Activated CD4-positive, alpha-beta T cell treated with anti-CD3 and anti-CD28 coated beads, Interleukin-10, Interleukin-2, amounts not matched to agents 100 ng/mL and 50 ng/mL, durations not matched to agents 16 hours and 8 hours (primary cell): Measurements from ENCODE around the gene KCTD5.
"Not testable (repeated sequence)": the region's sequence is repeated elsewhere in the genome, so short reads cannot be mapped to it uniquely, and the experiment has no call there.

Experiments used
- DNase-seq: peaks from one replicate; pipeline ENCODE4 v3.0.0-alpha.2; 2020

The KCTD5 gene

GRCh38 chr16:2682209-2683021, at the start of gene KCTD5:
Gene KCTD5 (plus strand): TSS chr16:2682523. CDS start chr16:2682549, 26 bp downstream.
- peak; percentile 98 for DNase-seq

DNA sequence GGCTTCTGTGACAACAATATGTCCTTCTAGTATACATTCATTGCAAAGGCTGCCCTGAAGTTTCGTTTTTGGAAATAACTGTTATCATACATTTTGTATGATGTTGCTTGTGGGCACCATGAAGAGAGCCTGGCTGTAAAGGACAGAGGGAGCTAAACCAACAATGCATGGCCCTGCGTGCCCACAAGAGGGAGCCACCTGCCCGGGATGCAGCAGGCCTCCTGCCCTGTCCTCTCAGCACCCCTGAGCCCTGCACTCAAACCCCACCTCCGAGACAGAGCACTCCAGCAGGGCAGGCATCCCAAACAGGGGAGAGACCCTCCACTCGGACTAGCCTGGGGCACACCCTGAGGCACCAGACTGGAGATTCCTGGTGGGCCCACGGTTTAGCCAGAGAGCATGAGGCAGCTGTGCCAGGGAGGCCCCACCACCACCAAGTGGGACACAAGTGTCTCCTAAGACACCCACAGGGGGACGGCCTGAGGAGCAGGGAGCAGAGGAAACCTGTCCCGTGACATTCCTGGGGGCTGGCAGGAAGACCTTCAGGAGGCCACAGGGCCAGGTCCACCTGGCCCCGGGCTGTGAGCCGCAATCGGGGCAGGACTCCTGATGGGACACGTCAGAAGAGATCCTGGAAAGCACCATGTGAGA, 43.1 kb upstream of the KCTD5 start:
- peak; percentile 58 for DNase-seq

- not testable (repeated sequence) for DNase-seq
Observed at GRCh38 chr16:2639722-2640072, 42.6 kb upstream of the KCTD5 start.

- DNase-seq = not testable (repeated sequence)
Observed at GRCh38 chr16:2642561-2642960, 39.8 kb upstream of the KCTD5 start.

GRCh38 chr16:2644754-2645453, 37.4 kb upstream of the KCTD5 start:
- DNase-seq = not testable (repeated sequence)

DNA sequence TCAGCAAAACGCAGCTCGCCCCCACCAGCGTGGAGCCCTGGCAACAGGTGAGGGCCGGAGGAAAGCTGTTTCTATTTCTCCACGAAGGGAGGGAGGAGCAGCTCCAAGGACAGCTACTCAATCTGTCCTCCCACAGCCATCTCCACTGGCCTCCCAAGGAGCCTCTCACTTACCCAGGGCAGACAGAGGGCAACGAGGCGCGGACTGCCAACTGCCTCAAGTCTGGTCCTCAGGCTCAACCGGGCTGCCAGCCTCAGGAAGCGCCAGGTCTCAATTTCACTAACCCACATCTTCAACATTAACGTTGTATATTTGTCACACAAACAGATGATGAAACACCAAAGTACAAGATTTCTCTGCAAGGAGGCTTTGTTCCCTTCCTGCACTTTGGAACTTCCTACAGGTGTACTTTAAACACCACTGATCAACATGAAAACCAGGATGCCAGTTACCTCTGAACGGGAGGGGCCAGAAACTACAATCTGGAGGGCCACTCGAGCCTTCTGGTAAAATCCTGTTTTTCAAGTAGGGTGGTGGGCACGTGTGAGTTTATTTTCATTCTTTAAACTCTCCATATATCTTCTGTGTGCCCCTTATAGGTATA, 31.0 kb upstream of the KCTD5 start:
- DNase-seq = not testable (repeated sequence)

GRCh38 chr16:2653915-2654314, 28.4 kb upstream of the KCTD5 start:
- DNase-seq = not testable (repeated sequence)

GRCh38 chr16:2654949-2655348, 27.4 kb upstream of the KCTD5 start:
- not testable (repeated sequence) for DNase-seq

DNA sequence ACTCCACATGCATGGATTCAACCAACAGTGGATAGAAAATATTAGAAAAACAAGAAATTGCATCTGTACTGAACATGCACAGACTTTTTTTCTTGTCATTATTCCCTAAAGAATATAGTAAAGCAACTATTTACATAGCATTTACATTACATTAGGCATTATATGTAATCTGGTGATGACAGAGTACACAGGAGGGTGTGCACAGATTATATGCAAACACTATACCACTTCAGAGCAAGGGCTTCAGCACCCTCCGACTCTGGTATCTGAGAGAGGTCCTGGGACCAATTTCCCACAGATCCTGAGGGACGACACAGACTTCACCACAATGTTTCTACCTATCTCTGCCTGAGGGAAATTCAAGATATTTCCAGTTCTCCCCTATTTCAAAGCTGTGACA, 25.3 kb upstream of the KCTD5 start:
- DNase-seq = no peak

GRCh38 chr16:2657803-2658202, 24.5 kb upstream of the KCTD5 start:
- not testable (repeated sequence) for DNase-seq

DNA sequence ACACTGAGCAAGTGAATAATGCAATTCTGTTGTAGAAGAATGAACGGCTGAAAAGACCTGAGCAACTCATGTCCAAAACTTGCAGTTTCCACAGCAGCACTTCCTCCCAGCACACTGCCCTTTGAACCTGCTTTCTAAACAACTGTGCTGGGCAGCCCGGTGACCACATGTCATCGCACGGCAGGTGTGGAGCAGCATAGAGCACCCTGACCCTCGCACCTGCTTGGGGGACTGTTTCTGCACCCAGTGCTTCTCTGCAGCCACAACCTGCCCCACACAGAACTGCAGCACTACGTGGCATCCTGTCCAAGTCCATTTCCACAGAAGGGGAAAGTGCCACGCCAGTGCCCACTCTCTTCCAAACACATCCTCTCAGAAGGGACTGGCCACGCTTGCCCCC, 22.8 kb upstream of the KCTD5 start:
- not testable (repeated sequence) for DNase-seq

GRCh38 chr16:2660014-2660662, 22.2 kb upstream of the KCTD5 start:
- DNase-seq = not testable (repeated sequence)

DNA sequence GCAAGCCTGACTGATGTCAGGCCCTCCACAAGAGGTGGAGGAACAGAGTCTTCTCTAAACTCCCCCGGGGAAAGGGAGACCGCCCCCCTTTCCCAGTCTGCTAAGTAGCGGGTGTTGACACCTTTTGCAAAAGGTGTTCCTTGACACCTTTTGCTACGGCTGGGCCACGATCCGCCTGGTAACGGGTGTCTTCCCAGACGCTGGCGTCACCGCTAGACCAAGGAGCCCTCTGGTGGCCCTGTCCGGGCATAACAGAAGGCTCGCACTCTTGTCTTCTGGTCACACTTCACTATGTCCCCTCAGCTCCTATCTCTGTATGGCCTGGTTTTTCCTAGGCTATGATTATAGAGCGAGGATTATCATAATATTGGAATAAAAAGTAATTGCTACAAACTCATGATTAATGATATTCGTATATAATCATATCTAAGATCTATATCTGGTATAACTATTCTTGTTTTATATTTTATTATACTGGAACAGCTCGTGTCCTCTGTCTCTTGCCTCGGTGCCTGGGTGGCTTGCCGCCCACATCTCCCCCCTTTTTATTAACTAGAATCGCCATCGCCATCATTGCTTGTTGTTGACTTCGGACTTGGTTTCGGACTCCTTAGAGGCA, 21.5 kb upstream of the KCTD5 start:
- peak; percentile 39 for DNase-seq

DNA sequence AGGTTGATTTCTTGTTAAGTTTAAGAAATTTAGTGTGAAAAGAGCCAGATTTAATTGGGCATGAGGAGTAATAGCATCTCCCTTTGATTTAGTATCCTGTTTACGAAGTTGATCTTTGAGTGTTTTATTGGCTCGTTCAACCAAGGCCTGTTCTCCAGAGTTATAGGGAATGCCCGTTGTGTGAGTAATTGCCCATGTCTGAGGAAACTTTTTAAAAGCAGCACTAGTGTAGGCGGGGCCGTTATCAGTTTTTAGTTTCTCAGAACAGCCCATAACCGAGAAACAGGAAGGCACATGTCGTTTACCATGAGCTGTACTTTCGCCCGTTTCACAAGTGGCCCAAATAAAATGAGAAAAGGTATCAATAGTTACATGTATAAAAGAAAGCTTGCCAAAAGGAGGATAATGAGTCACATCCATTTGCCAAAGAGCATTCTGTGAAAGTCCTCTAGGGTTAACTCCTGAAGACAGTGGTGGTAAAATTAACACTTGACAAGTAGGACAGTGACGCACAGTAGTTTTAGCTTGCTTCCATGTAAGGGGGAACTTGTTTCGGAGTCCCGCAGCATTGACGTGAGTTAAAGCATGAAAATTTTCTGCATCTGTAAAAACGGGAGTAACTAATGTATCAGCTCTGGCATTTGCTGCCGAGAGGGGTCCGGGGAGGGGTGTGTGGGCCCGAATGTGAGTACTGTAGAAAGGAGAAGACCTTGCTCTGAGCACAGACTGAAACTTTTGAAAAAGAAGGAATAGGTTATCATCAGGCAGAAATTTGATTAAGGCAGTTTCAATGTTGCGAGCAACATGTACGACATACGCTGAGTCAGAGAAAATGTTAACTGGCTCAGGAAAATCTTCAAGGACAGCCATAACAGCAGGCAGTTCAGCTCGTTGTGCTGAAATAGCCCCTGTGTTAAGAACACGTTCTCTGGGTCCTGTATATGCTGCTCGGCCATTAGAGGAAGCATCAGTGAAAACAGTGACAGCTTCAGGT, 18.5 kb upstream of the KCTD5 start:
- DNase-seq = peak; percentile 76

GRCh38 chr16:2664574-2664982, 17.7 kb upstream of the KCTD5 start:
- DNase-seq = no peak

GRCh38 chr16:2666671-2667070, 15.7 kb upstream of the KCTD5 start:
- DNase-seq = not testable (repeated sequence)

DNA sequence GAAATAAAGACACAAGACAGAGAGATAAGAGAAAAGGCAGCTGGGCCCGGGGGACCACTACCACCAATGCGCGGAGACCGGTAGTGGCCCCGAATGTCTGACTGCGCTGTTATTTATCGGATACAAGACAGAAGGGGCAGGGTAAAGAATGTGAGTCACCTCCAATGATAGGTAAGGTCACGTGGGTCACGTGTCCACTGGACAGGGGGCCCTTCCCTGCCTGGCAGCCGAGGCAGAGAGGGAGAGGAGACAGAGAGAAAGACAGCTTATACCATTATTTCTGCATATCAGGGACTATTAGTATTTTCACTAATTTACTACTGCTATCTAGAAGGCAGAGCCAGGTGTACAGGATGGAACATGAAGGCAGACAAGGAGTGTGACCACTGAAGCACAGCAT, 12.7 kb upstream of the KCTD5 start:
- DNase-seq = not testable (repeated sequence)

DNA sequence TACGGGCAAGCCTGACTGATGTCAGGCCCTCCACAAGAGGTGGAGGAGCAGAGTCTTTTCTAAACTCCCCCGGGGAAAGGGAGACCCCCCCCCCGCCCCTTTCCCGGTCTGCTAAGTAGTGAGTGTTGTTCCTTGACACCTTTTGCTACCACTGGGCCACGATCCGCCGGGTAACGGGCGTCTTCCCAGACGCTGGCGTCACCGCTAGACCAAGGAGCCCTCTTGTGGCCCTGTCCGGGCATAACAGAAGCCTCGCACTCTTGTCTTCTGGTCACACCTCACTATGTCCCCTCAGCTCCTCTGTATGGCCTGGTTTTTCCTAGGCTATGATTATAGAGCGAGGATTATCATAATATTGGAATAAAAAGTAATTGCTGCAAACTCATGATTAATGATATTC, 12.3 kb upstream of the KCTD5 start:
- peak; percentile 76 for DNase-seq

- DNase-seq = peak; percentile 45
Observed at GRCh38 chr16:2671193-2671592, 11.1 kb upstream of the KCTD5 start.

GRCh38 chr16:2671741-2672140, 10.6 kb upstream of the KCTD5 start:
- DNase-seq = no peak
